Smooth muscle cell (in vitro differentiated cells): ENCODE results near the gene XBP1. TPM values are rescaled to one million over a fixed set of nuclear protein-coding genes. Genes with fewer than 3 reads are reported as not detected.
"Not testable (repeated sequence)": the region's sequence is repeated elsewhere in the genome, so short reads cannot be mapped to it uniquely, and the experiment has no call there.

ENCODE experiments used
- DNase-seq: peaks from one replicate; lab custom pipeline; 2025; ENCODE audit not compliant: unreplicated experiment; lab: John Stamatoyannopoulos, UW
- H2AFZ ChIP-seq: fragments of 200-600 bp; sonication (generic); 2 replicates; pipeline ENCODE4 v1.6.0; 2016; ENCODE audit warnings: antibody characterized with exemption, low read depth, mild to moderate bottlenecking
- H3F3A ChIP-seq: fragments of 200-600 bp; sonication (generic); 2 replicates; pipeline ENCODE4 v1.6.0; 2017; ENCODE audit warnings: antibody characterized with exemption, low read depth
- H3K27ac ChIP-seq: fragments of 200-600 bp; sonication (generic); 2 replicates; pipeline ENCODE4 v1.5.1; 2016; ENCODE audit warnings: low read depth, mild to moderate bottlenecking
- H3K27me3 ChIP-seq: fragments of 200-600 bp; sonication (generic); 2 replicates; pipeline ENCODE4 v1.6.1; 2016; ENCODE audit warnings: low read depth, mild to moderate bottlenecking
- H3K36me3 ChIP-seq: fragments of 200-600 bp; sonication (generic); 2 replicates; pipeline ENCODE4 v1.5.1; 2016; ENCODE audit warnings: low read depth
- H3K4me1 ChIP-seq: fragments of 200-600 bp; sonication (generic); 2 replicates; pipeline ENCODE4 v1.5.1; 2016; ENCODE audit warnings: low read depth
- H3K4me2 ChIP-seq: fragments of 200-600 bp; sonication (generic); 2 replicates; pipeline ENCODE4 v1.6.0; 2016; ENCODE audit warnings: mild to moderate bottlenecking
- H3K4me3 ChIP-seq: fragments of 200-600 bp; sonication (generic); 2 replicates; pipeline ENCODE4 v1.5.1; 2016; ENCODE audit warnings: mild to moderate bottlenecking
- H3K79me2 ChIP-seq: fragments of 200-600 bp; sonication (generic); 2 replicates; pipeline ENCODE4 v1.6.0; 2016; ENCODE audit warnings: low read depth, mild to moderate bottlenecking
- H3K9ac ChIP-seq: fragments of 200-600 bp; sonication (generic); 2 replicates; pipeline ENCODE4 v1.6.0; 2016; ENCODE audit warnings: low read depth
- H3K9me3 ChIP-seq: fragments of 200-600 bp; sonication (generic); replicated peaks from 2 replicates; pipeline ENCODE4 v1.5.1; 2016; ENCODE audit warnings: low read depth
- H4K20me1 ChIP-seq: fragments of 200-600 bp; sonication (generic); 2 replicates; pipeline ENCODE4 v1.6.0; 2016; ENCODE audit warnings: low read depth
- CTCF ChIP-seq: fragments of 200-600 bp; sonication (generic); IDR thresholded peaks from 2 replicates; pipeline ENCODE4 v1.5.1; 2017; ENCODE audit warnings: borderline replicate concordance, mild to moderate bottlenecking, antibody characterized with exemption; ENCODE audit not compliant: insufficient read depth, poor library complexity, severe bottlenecking
- WGBS: methylation state at CpG from one replicate; pipeline ENCODE4 v1.1.7; 2016; ENCODE audit warnings: low lambda C conversion rate; 5-methylcytosine and 5-hydroxymethylcytosine counted together
- polyA plus RNA-seq: library from polyadenylated mRNA; unstranded; fragments of >200 nt; fragmentation: Nextera tagmentation; extraction: Ambion mirVana; gene quantifications from 2 replicates; pipeline ENCODE4 v1.2.1, GENCODE V29; 2016
- total RNA-seq: library from RNA; depleted of rRNA; stranded (reverse); fragments of >200 nt; gene quantifications from 2 replicates; pipeline ENCODE4 v1.2.3, GENCODE V29; 2014

The XBP1 gene
- total and polyA plus RNA-seq, 2 experiments from 2014 or later, result 375 to 381 TPM

- Histone ChIP-seq H3K4me2 (no peak overlapping the region), H3K27ac (no peak overlapping the region), H3K9ac (no peak overlapping the region), H3K4me1 (no peaks in the 10 kb centered on the region), H3K27me3 (no peaks in the 10 kb centered on the region), H3K36me3 (no peaks in the 10 kb centered on the region), H2AFZ (no peak overlapping the region), H3K4me3 (no peak overlapping the region), H4K20me1 (peaks cover 8% of the 10 kb centered on the region), H3K9me3 (no peaks in the 10 kb centered on the region), H3F3A (no peaks in the 10 kb centered on the region), H3K79me2 (no peaks in the 10 kb centered on the region)
- WGBS, result 97% methylated on average over 3 of the region's 3 CpGs
- DNase-seq, result no peak
- no peak for TF ChIP-seq CTCF
Measured at GRCh38 chr22:28830441-28830840, 30.1 kb upstream of the XBP1 start.

GRCh38 chr22:28829358-28830181 is 29.2 kb upstream of the XBP1 start:
- Histone ChIP-seq H3K9me3 (no peaks in the 10 kb centered on the region), H3K36me3 (no peaks in the 10 kb centered on the region), H4K20me1 (peaks cover 8% of the 10 kb centered on the region), H3K4me2 (no peak overlapping the region), H3K27me3 (no peaks in the 10 kb centered on the region), H3F3A (no peaks in the 10 kb centered on the region), H3K9ac (no peak overlapping the region), H3K4me1 (no peaks in the 10 kb centered on the region), H2AFZ (no peak overlapping the region), H3K27ac (no peak overlapping the region), H3K79me2 (no peaks in the 10 kb centered on the region), H3K4me3 (no peak overlapping the region)
- peak; percentile 93 for TF ChIP-seq CTCF
- 52% methylated on average over 12 of the region's 12 CpGs for WGBS
- DNase-seq, result peak; percentile 4

GRCh38 chr22:28826921-28827320 is 26.6 kb upstream of the XBP1 start:
- Histone ChIP-seq H2AFZ (no peak overlapping the region), H3F3A (no peaks in the 10 kb centered on the region), H3K79me2 (no peaks in the 10 kb centered on the region), H4K20me1 (peaks cover 8% of the 10 kb centered on the region), H3K4me2 (no peak overlapping the region), H3K9me3 (no peaks in the 10 kb centered on the region), H3K36me3 (no peaks in the 10 kb centered on the region), H3K4me3 (no peak overlapping the region), H3K27me3 (no peaks in the 10 kb centered on the region), H3K27ac (no peak overlapping the region), H3K4me1 (peaks cover 3% of the 10 kb centered on the region), H3K9ac (no peak overlapping the region)
- WGBS, result 96% methylated on average over 7 of the region's 7 CpGs
- no peak for TF ChIP-seq CTCF
- no peak for DNase-seq

- H3K79me2 ChIP-seq, H3K27me3 ChIP-seq, H4K20me1 ChIP-seq, H3K9ac ChIP-seq, H3K4me3 ChIP-seq, H3K27ac ChIP-seq, H2AFZ ChIP-seq, H3K4me2 ChIP-seq, DNase-seq, H3K9me3 ChIP-seq, H3F3A ChIP-seq, H3K4me1 ChIP-seq, H3K36me3 ChIP-seq: not testable (repeated sequence)
- 81% methylated on average over 4 of the region's 4 CpGs for WGBS
Measured at GRCh38 chr22:28826430-28826829, 26.1 kb upstream of the XBP1 start.

- not testable (repeated sequence) for H3K27ac ChIP-seq, H3K36me3 ChIP-seq, H2AFZ ChIP-seq, H3K4me2 ChIP-seq, H3K4me1 ChIP-seq, H3K27me3 ChIP-seq, H3K4me3 ChIP-seq, DNase-seq, H3K79me2 ChIP-seq, H3K9me3 ChIP-seq, H3F3A ChIP-seq, H4K20me1 ChIP-seq, H3K9ac ChIP-seq
- 97% methylated on average over 9 of the region's 9 CpGs for WGBS
Measured at GRCh38 chr22:28824455-28824854, 24.1 kb upstream of the XBP1 start.
